Pancreas (tissue), 10 donors: ENCODE measurements around the gene PPIF. TPM values are rescaled to one million over a fixed set of nuclear protein-coding genes. Genes with fewer than 3 reads are reported as not detected.

ENCODE experiments used
- ATAC-seq, 4 donors: fragments of 200-7000 bp; cut with Tn5 transposase; one replicate each; pipeline versions ENCODE4 v1.8.0 to v1.9.1; 2020; ENCODE audit warnings: mild to moderate bottlenecking in 4 of 4, moderate library complexity in 4 of 4
- DNase-seq, 6 donors: peaks; one replicate each; pipeline ENCODE4 v3.0.0-alpha.2; 2020
- FAIRE-seq: peaks from 2 replicates; lab custom pipeline; 2012; peaks lifted over from hg19 to GRCh38; lab: Jason Lieb, UNC
- H3K27ac ChIP-seq, 4 donors: fragments of 200-600 bp; sonication (generic); 1 replicate in 3 of 4; 2 replicates in 1 of 4; pipeline versions ENCODE4 v1.5.0 to v1.8.0; 2020
- H3K27me3 ChIP-seq, 4 donors: fragments of 200-600 bp; one replicate each; pipeline ENCODE4 v1.8.0; 2021
- H3K36me3 ChIP-seq, 3 donors: fragments of 200-600 bp; sonication (generic) in 1 of 3; one replicate each; pipeline versions ENCODE4 v1.5.0 to v1.8.0; 2020 to 2021
- H3K4me1 ChIP-seq, 3 donors: fragments of 200-600 bp; one replicate each; pipeline ENCODE4 v1.8.0; 2021
- H3K4me3 ChIP-seq, 4 donors: fragments of 200-600 bp; sonication (generic) in 2 of 4; one replicate each; pipeline versions ENCODE4 v1.5.0 to v1.8.0; 2020 to 2021
- H3K9me3 ChIP-seq, 4 donors: fragments of 200-600 bp; one replicate each; pipeline ENCODE4 v1.8.0; 2021
- WGBS, 2 donors: extraction: QIAGEN DNeasy Blood & Tissue Kit; methylation state at CpG; one replicate each; pipeline ENCODE4 v1.1.7; 2013; 5-methylcytosine and 5-hydroxymethylcytosine counted together
- intact Hi-C, 3 donors: fragments of 100-400 bp; cut with DNase I; formaldehyde crosslinking; loops; one replicate each; pipeline versions ENCODE4 v1.11.1 to v1.14.2; 2022
- polyA plus RNA-seq, 2 donors: library from polyadenylated mRNA; stranded (reverse); fragments of 200-250 nt; gene quantifications; one replicate each; pipeline ENCODE4 v1.2.3, GENCODE V29; 2013
- total RNA-seq, 6 donors: library from RNA; stranded (reverse); fragmentation: NEBNext Ultra II Directional in 4 of 6; extraction: Animal tissue kit (Norgen Biotek cat#: 25700) in 4 of 6; gene quantifications; one replicate each; pipeline versions ENCODE4 v1.2.1 to v1.2.4, GENCODE V29; 2021 to 2023
- TF ChIP-seq, protein P1 (sequence below), 4 donors: fragments of 200-600 bp; sonication (generic) in 3 of 4; IDR thresholded peaks; one replicate each; pipeline versions ENCODE4 v1.5.0 to v1.8.0; 2021; ENCODE audit warnings: antibody characterized with exemption in 4 of 4
- donor health status: healthy with polysubstance abuse.
- donor health status: DM: no; HTN: no; CAD: no; lungs with moderate emphysema.
- donor health status: DM: no; HTN: no; CAD: no.
- donor health status: control.
- donor health status: control.
- donor health status: Bipolar disorder and iron deficiency.
- donor health status: DM: yes; HTN: yes; CAD: no.
- donor health status: DM: no; HTN: no; CAD: no.
- donor health status: DM: no; HTN: no; CAD: no.
- donor health status: DM: yes; HTN: yes; CAD: no.

The PPIF gene
- total and polyA plus RNA-seq, 8 donors: 21.2 to 61.8 (median 42.0) TPM

- H3K9me3 ChIP-seq: no peaks in the 10 kb centered on the region
- DNase-seq (peak in 1 of 6 donors; percentile 37), ATAC-seq (no peak), FAIRE-seq (no peak)
- peak overlapping the region; percentile 15 to 70 (median 54) for H3K27ac ChIP-seq
- H3K36me3 ChIP-seq: peaks cover 0 to 10% (median 7%) of the 10 kb centered on the region in 3 donors
- 71 to 75% methylated on average over 5 of the region's 5 CpGs for WGBS, 2 donors
- H3K4me3 ChIP-seq: no peak overlapping the region
- intact Hi-C loops: no loop called here
- TF ChIP-seq, protein P1, sequence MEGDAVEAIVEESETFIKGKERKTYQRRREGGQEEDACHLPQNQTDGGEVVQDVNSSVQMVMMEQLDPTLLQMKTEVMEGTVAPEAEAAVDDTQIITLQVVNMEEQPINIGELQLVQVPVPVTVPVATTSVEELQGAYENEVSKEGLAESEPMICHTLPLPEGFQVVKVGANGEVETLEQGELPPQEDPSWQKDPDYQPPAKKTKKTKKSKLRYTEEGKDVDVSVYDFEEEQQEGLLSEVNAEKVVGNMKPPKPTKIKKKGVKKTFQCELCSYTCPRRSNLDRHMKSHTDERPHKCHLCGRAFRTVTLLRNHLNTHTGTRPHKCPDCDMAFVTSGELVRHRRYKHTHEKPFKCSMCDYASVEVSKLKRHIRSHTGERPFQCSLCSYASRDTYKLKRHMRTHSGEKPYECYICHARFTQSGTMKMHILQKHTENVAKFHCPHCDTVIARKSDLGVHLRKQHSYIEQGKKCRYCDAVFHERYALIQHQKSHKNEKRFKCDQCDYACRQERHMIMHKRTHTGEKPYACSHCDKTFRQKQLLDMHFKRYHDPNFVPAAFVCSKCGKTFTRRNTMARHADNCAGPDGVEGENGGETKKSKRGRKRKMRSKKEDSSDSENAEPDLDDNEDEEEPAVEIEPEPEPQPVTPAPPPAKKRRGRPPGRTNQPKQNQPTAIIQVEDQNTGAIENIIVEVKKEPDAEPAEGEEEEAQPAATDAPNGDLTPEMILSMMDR (IDR thresholded peaks at IDR 0.05): no peak
- no peaks in the 10 kb centered on the region for H3K27me3 ChIP-seq
- peaks cover 33 to 45% (median 44%) of the 10 kb centered on the region in 3 donors for H3K4me1 ChIP-seq
Measured at GRCh38 chr10:79345241-79346011, 1.8 kb upstream of the PPIF start.

- no peak for DNase-seq
- no peaks in the 10 kb centered on the region for H3K9me3 ChIP-seq
Measured at GRCh38 chr10:79346012-79346340, 1.3 kb upstream of the PPIF start.

DNA sequence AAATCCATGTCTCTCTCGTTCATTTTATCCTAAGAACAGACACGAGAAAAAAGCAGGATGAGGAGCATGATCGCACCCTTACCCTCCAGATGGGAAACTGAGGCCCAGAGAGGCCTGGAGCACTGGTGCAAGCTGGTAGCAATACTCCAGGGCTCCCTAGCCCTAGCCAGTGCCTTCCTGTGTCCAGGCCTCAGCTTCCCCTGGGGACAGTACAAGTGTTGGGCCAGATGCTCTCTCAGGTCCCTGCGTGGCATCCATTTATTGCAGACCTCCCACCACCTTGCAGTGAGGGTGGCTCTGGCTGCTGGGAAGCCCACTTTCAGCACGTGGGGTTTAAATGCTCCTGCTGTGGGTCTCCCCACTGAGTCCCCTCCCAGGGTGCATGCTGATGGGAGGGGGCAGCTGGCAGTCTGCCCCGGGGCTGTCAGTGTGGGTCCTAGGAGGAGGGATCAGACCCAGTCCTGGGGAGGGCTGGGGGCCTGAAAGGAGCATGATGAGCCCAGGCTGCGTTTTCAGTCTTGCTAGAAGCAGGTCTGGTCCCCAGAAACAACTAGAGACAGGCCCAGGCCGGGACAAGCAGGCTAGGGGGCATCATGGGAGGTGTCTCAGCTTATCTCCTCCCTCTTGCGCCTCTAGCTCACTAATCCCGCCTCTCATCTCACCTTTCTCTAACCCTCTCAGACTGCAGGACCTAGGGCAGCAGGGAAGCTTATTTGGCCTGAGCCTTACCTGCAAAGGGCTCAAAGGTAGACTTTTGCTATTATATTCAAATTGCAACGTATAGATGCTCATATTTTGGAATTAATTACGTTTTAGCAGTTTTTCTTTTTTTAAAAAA, 662 bp upstream of the PPIF start:
- H3K9me3 ChIP-seq: no peaks in the 10 kb centered on the region
- 49 to 53% methylated on average over 12 of the region's 12 CpGs for WGBS, 2 donors
- FAIRE-seq: no peak
- H3K4me3 ChIP-seq: peak overlapping the region in 2 of 4 donors; percentile 88 to 93
- DNase-seq: peak in 2 of 6 donors; percentile 64 to 75
- no peaks in the 10 kb centered on the region for H3K27me3 ChIP-seq
- intact Hi-C loops: no loop called here
- H3K27ac ChIP-seq: peak overlapping the region in 2 of 4 donors; percentile 95 to 97
- no peak for ATAC-seq
- TF ChIP-seq, protein P1 (IDR thresholded peaks at IDR 0.05): no peak
- peaks cover 6 to 19% (median 14%) of the 10 kb centered on the region in 3 donors for H3K36me3 ChIP-seq
- H3K4me1 ChIP-seq: peaks cover 33 to 45% (median 43%) of the 10 kb centered on the region in 3 donors

More at GRCh38 chr10:79346012-79346340, 1.3 kb upstream of the PPIF start:
- H3K27me3 ChIP-seq: no peaks in the 10 kb centered on the region
- peaks cover 0 to 14% (median 10%) of the 10 kb centered on the region in 3 donors for H3K36me3 ChIP-seq
- FAIRE-seq (no peak), ATAC-seq (no peak)
- TF ChIP-seq, protein P1 (IDR thresholded peaks at IDR 0.05): no peak
- WGBS, 2 donors: 91 to 93% methylated on average over 2 of the region's 2 CpGs
- no peak overlapping the region for H3K4me3 ChIP-seq
- intact Hi-C loops: no loop called here
- H3K27ac ChIP-seq: peak overlapping the region in 3 of 4 donors; percentile 47 to 70 (median 62)
- peaks cover 33 to 45% (median 44%) of the 10 kb centered on the region in 3 donors for H3K4me1 ChIP-seq

GRCh38 chr10:79347894-79348639, 798 bp downstream of the PPIF start:
- FAIRE-seq: no peak
- peak overlapping the region; percentile 88 to 97 (median 94) for H3K27ac ChIP-seq

More at GRCh38 chr10:79347894-79348639, 798 bp downstream of the PPIF start:
- H3K4me3 ChIP-seq: peak overlapping the region; percentile 78 to 93 (median 86)
- peak; percentile 44 to 70 (median 60) for ATAC-seq
- DNase-seq: peak; percentile 69 to 89 (median 78)
- H3K36me3 ChIP-seq: peaks cover 10 to 33% (median 21%) of the 10 kb centered on the region in 3 donors
- no peaks in the 10 kb centered on the region for H3K27me3 ChIP-seq
- TF ChIP-seq, protein P1 (IDR thresholded peaks at IDR 0.05): no peak
- intact Hi-C loops: no loop called here
- peaks cover 20 to 37% (median 30%) of the 10 kb centered on the region in 3 donors for H3K4me1 ChIP-seq
- 3% methylated on average over 28 to 34 of the region's 34 CpGs for WGBS, 2 donors
- no peaks in the 10 kb centered on the region for H3K9me3 ChIP-seq
